Head of caudate nucleus (tissue), 42 donors: ENCODE measurements around the gene MLIP.

Experiments
- DNase-seq, 42 donors: peaks; one replicate each; pipeline versions ENCODE4 v3.0.0 to v3.0.0-alpha.2; 2020 to 2021; ENCODE audit warnings: mixed read lengths in 7 of 42
- intact Hi-C: fragments of 100-400 bp; cut with DNase I; formaldehyde crosslinking; loops from one replicate; pipeline ENCODE4 v1.15.0; 2022

The MLIP gene

GRCh38 chr6:54134935-54135334, 23.7 kb downstream of the MLIP start:
- intact Hi-C loops = no loop called here

GRCh38 chr6:54135665-54136369, 24.6 kb downstream of the MLIP start:
- peak in 1 of 42 donors; percentile 20 for DNase-seq
- intact Hi-C loops = no loop called here

More at GRCh38 chr6:54134935-54135334, 23.7 kb downstream of the MLIP start:
- no peak for DNase-seq

DNA sequence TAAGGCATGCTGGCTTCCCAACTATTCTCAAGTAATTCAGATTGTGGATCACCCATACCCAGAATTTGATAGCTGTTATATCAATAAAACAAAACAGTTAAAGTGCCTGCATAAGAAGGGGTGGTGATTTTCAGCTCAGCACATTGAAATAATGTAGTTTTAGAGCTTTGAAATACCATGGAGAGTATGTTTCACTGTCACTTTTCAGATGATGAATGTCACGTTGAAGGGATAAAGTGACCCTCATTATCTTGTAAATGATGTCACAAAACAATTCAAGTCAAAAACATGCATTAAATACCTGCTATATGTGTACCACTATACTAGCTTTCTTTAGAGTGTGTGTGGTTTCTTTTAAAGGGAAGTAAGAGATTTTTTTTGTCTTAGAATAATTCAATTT, 27.6 kb downstream of the MLIP start:
- no peak for DNase-seq
- intact Hi-C loops = no loop called here

DNA sequence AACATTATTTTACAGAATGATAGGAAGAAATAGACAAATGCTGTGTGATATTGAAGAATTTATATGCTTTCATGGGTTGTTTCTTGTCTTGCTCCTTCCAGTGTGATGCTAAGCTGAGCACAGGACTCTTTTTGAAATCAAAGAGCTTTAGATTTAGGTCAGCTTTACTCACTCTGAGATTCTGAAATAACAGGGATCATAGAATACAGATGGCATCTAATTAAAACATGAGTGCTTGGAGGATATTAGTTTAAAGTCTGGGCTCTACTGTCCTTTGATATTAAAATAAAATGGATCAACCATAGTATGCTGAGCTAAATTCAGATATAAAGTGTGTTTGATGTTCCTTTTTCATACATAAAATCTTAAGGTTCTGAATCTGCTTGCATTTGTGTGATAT, 29.6 kb downstream of the MLIP start:
- intact Hi-C loops = no loop called here
- DNase-seq = no peak

GRCh38 chr6:54142889-54143519, 31.8 kb downstream of the MLIP start:
- intact Hi-C loops = no loop called here
- no peak for DNase-seq

DNA sequence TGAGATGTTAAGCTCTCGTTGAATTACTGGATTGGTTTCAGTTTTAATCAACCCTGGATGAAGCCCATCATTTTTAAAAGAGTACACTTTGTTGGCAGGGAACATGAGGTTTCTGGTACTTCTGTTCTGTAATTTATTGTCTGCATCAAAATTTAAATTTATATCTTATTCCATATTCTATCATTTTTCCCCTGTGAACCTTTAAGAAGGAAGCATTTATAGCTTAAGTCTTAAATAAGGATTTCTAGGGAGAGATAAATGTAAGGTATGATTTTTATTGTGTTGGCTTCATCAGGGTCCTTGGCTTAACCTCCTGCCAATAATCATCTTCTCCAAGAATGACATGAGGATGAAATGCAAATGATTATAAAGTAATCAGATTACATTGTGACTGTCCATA, 40.6 kb downstream of the MLIP start:
- intact Hi-C loops = no loop called here
- DNase-seq = no peak

DNA sequence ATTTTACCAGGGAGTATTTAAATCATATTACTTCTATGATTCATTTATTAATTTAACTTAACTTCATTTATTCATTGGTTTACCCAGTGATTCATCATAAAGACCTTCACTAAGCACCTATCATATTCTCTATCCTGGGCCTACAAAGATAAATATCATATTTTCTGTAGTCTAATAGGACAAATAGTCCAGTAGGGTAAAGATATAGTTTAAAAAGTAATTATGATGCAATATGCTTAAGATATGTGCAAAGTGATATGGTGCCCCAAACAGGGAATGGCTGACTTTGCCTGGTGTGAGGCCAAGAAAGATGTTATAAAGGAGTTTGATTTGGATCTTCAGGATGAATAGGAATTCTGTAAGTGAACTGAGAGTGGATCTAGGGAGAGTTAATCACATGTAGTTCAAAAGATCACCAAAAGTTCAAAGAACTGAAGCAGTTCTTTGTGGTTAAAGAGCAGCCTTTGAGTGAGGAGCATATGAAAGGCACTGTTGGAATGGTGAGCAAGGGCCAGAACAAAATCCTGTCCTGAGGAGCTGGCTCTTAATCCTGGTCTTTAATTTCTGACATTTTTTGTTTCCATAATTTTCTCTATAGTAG, 45.5 kb downstream of the MLIP start:
- DNase-seq = no peak
- intact Hi-C loops = no loop called here

DNA sequence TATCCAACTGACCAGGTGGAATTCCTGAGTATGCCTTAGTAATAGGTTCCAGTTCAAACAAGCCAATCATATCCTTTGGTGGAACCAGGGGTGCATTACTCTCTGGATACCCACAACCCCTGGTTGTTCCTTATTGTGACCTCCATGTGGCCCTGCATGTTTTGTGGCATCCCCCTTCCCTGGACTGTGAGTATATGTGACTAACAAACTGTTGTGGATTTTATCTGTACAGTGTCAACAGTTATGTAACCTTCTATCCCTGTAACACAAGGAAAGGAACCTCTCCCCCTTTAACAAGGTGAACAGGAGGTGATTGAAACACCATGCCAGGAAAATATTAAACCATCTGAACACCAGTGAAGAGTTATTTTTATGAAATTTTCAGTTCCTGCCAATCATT, 46.2 kb downstream of the MLIP start:
- intact Hi-C loops = no loop called here
- no peak for DNase-seq

DNA sequence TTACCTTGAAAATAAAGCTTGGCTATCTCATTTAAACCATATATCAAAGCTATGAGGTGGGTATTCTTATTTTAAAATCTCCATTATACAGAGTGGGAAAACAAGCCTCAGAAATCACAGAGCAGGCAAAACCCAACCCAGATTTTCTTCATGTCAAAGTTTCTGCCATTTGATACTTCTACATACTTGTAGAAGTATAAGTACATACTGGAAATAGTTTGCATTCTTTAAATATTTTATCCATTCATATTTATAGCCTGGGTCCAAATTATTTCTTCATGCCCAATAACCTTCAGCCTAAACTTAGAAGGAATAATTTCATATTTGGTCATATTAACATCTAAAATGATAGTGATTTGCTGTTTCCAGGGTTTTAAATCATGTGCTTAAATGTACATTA, 61.8 kb downstream of the MLIP start:
- DNase-seq = no peak
- intact Hi-C loops = no loop called here

- DNase-seq = no peak
- intact Hi-C loops = no loop called here
Observed at GRCh38 chr6:54179152-54179551, 67.9 kb downstream of the MLIP start.

GRCh38 chr6:54183616-54184015, 72.4 kb downstream of the MLIP start:
- intact Hi-C loops = no loop called here

DNA sequence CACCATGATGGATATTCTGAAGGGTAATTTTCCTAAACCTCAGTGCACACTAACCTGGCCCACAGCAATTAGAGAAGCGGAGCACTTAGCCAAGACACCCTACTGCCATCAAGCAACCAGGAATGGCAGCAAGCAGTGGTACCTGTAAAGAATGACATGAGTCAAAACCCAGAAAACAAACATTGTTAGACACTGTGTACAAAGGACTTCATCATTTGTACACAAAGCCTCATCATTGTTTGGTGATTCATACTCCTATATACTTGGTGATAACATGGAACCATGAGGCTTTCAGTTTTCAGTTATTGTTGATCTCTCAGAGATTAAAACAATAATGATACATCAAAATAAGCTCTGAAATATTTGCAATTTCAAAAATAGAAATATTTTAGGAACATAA, 74.6 kb downstream of the MLIP start:
- intact Hi-C loops = no loop called here
- no peak for DNase-seq

More at GRCh38 chr6:54183616-54184015, 72.4 kb downstream of the MLIP start:
- DNase-seq = no peak

- intact Hi-C loops = no loop called here
- DNase-seq = no peak
Observed at GRCh38 chr6:54188846-54189245, 77.6 kb downstream of the MLIP start.

DNA sequence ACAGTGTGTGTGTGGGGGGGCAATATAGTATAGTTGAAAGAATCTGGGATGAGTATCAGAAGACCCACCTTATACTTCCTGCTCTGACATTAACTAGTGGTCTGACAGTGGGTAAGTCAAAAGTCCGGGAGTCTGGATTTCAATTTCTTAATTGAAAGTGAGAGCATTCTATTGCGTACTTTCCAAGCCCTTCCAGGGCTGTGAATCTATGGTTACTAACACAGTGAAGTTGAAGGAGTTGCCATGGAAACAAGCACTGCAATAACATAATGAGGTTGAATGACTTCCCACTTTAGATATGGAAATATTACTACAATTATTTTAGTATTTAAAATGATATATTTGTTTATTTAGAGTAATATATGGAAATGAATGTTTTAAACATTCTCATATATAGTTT, 80.2 kb downstream of the MLIP start:
- DNase-seq = peak in 11 of 42 donors; percentile 2 to 59 (median 11)
- intact Hi-C loops = no loop called here

- DNase-seq = no peak
- intact Hi-C loops = no loop called here
Observed at GRCh38 chr6:54192993-54193392, 81.8 kb downstream of the MLIP start.

DNA sequence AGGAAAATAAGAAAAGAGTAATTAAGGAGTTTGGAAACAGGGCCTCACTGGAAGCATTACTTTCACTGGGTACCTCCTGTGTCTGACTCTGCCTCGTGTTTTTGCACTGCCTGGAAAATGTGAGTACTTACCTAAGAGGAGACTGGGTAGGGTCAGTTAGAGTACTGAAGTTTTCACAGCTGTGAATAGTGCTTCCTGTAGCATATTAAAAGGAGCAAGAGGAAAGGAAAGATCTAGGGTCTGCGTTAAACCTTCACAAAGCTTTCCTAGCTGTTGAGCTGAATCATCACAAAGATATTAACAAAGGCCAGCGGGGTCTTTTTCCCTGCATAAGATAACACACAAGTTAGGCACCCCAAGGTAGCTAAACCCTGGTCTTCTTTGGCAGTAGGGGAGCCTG, 82.3 kb downstream of the MLIP start:
- no peak for DNase-seq
- intact Hi-C loops = no loop called here

DNA sequence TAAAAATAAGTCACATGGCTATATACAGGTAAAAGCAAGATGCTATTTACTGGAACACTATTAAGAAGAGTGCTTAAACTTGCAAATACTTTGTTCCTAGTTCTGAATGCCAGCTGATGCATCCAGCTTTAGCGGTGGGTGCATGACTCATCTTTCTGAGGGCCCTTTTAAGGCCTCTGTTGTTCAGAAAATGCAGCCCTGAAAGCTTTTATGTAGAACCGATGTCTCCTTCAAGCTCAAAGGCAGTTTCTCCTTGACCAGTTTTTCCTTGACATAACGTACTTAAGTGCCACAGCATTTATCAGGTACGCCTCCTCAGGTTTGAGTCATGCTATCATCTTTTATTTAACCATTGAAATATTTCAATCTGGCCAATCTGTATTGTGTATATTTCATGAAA, 82.8 kb downstream of the MLIP start:
- intact Hi-C loops = no loop called here
- no peak for DNase-seq

- no peak for DNase-seq
- intact Hi-C loops = no loop called here
Observed at GRCh38 chr6:54195637-54196036, 84.4 kb downstream of the MLIP start.

GRCh38 chr6:54196905-54197304, 85.7 kb downstream of the MLIP start:
- intact Hi-C loops = no loop called here
- DNase-seq = no peak

DNA sequence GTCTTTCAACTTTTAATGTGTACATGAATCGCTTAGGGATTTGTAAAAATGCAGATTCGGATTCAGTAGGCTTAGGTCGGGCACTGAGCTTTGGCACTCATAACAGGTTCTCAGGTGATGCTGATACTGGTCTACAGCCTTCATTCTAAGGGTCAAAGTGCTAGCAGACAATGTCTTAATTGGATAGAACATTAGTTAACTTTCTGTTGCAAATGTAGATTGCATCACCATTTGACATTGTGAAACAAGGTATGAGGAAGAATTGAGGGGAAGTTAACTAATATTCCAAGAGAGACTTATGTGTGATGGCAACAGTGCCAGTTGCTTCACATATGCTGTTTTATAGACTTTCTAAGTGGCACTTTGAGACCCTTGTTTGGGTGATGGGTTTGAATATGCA, 86.9 kb downstream of the MLIP start:
- no peak for DNase-seq
- intact Hi-C loops = no loop called here
